Naive B cell (primary cell): ENCODE results near the gene USP27X. TPM values are rescaled to one million over a fixed set of nuclear protein-coding genes. Genes with fewer than 3 reads are reported as not detected.
A peak's percentile ranks its signal among the peaks of the same experiment; 100 is the strongest.

ENCODE experiments used
- ATAC-seq, 2 donors: fragments of 150-1000 bp; cut with Tn5 transposase; 2 replicates each; pipeline ENCODE4 v1.10.0; 2021; ENCODE audit warnings: low read depth in 2 of 2, mild to moderate bottlenecking in 2 of 2, moderate library complexity in 2 of 2
- DNase-seq: peaks from one replicate; pipeline ENCODE4 v3.0.0; 2022
- H3K27ac Mint-ChIP-seq, 6 donors: one replicate each; pipeline ENCODE4 v1.8.0; 2020 to 2022; ENCODE audit warnings: mild to moderate bottlenecking in 6 of 6, mixed read lengths in 6 of 6, moderate library complexity in 5 of 6, inconsistent platforms in 2 of 6
- H3K27me3 Mint-ChIP-seq, 3 donors: one replicate each; pipeline ENCODE4 v1.8.0; 2021 to 2022; ENCODE audit warnings: mixed read lengths in 3 of 3, mild to moderate bottlenecking in 1 of 3
- H3K36me3 Mint-ChIP-seq, 2 donors: one replicate each; pipeline ENCODE4 v1.8.0; 2020 to 2022; ENCODE audit warnings: mixed read lengths in 2 of 2, inconsistent platforms in 1 of 2, mild to moderate bottlenecking in 1 of 2
- H3K4me1 Mint-ChIP-seq, 3 donors: one replicate each; pipeline ENCODE4 v1.8.0; 2020 to 2022; ENCODE audit warnings: mixed read lengths in 3 of 3, inconsistent platforms in 1 of 3, mild to moderate bottlenecking in 1 of 3, moderate library complexity in 1 of 3
- H3K4me3 Mint-ChIP-seq, 8 donors: one replicate each; pipeline ENCODE4 v1.8.0; 2020 to 2022; ENCODE audit warnings: mild to moderate bottlenecking in 8 of 8, mixed read lengths in 8 of 8, moderate library complexity in 8 of 8, inconsistent platforms in 2 of 8
- H3K9me3 Mint-ChIP-seq, 7 donors: one replicate each; pipeline ENCODE4 v1.8.0; 2020 to 2022; ENCODE audit warnings: mixed read lengths in 7 of 7, mild to moderate bottlenecking in 5 of 7, inconsistent platforms in 2 of 7, moderate library complexity in 1 of 7
- polyA plus RNA-seq, 6 donors: library from polyadenylated mRNA; unstranded; fragments of 300-500 nt; fragmentation: Illumina TruSeq; gene quantifications; one replicate each; pipeline ENCODE4 v1.2.3, GENCODE V29; 2021; ENCODE audit warnings: low read depth in 6 of 6

Gene USP27X
- polyA plus RNA-seq, 6 donors from 2014 or later: 0.35 to 1.4 (median 0.71) TPM; not detected in 1

DNA sequence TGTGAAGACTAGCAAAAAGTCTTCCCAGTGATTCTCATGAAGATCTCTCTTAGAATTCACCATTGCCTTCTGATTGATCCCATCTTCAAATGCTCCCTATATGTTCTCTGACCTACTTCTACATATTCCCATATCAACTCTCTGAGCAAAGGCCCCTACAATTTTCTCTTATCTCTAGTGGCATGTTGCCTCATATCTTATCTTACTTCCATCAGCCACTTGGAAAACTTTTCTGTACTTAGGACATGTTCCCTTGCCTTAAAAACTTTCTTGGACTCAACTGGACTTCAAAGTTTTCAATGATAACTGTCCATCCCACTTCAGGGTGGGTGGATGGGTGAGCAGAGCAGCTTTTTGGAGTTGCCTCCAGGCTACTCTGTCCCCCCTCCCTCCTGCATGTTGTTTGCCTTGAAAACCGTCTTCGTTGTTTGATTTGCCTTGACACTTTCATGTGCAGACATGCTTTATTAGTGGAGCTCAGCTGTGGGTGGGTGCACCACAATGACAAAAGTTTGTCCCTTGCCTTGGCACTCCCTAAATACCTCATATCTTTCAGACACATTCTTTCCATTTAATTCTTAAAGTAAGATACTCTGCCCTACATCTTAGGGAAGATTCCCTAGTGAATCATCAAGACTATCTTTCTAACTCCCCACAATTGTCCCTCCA lies 18.3 kb upstream of the USP27X start:
- H3K27ac Mint-ChIP-seq: peak overlapping the region in 1 of 6 donors; percentile 74
- peaks cover 0 to 30% (median 5%) of the 10 kb centered on the region in 3 donors for H3K27me3 Mint-ChIP-seq
- H3K36me3 Mint-ChIP-seq: no peaks in the 10 kb centered on the region
- H3K4me3 Mint-ChIP-seq: no peak overlapping the region
- ATAC-seq (no peak), DNase-seq (no peak)
- H3K9me3 Mint-ChIP-seq: peaks cover 0 to 2% (median 0%) of the 10 kb centered on the region in 7 donors
- H3K4me1 Mint-ChIP-seq: no peaks in the 10 kb centered on the region

DNA sequence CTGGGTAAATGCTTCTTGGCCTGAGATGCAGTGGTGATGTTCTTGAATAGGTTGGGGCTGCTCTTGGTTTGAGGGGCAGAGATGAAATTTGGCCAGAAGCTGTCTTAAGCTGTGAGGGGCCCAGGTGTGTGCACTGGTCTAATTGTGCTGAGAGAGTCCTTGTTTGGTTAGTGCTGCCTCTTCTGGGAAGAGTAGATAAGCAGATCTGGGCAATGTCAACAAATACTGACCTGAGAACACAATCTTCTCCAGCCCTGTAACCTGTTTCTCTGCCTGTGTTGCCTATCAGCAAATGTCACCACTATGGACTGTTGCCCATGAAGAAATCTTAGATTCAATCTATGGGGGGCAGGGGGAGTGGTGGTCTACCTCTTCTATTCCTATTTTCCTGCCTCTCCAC lies 17.2 kb upstream of the USP27X start:
- no peak overlapping the region for H3K27ac Mint-ChIP-seq
- no peaks in the 10 kb centered on the region for H3K36me3 Mint-ChIP-seq
- peaks cover 0 to 2% (median 0%) of the 10 kb centered on the region in 7 donors for H3K9me3 Mint-ChIP-seq
- DNase-seq (no peak), ATAC-seq (no peak)
- no peaks in the 10 kb centered on the region for H3K4me1 Mint-ChIP-seq
- H3K27me3 Mint-ChIP-seq: peaks cover 0 to 30% (median 6%) of the 10 kb centered on the region in 3 donors
- no peak overlapping the region for H3K4me3 Mint-ChIP-seq

- no peaks in the 10 kb centered on the region for H3K36me3 Mint-ChIP-seq
- no peaks in the 10 kb centered on the region for H3K9me3 Mint-ChIP-seq
- peaks cover 3 to 43% (median 16%) of the 10 kb centered on the region in 3 donors for H3K27me3 Mint-ChIP-seq
- H3K4me3 Mint-ChIP-seq: no peak overlapping the region
- DNase-seq: no peak
- peak overlapping the region in 1 of 6 donors; percentile 85 for H3K27ac Mint-ChIP-seq
- no peaks in the 10 kb centered on the region for H3K4me1 Mint-ChIP-seq
- no peak for ATAC-seq
Measured at GRCh38 chrX:49868739-49869138, 10.5 kb upstream of the USP27X start.

DNA sequence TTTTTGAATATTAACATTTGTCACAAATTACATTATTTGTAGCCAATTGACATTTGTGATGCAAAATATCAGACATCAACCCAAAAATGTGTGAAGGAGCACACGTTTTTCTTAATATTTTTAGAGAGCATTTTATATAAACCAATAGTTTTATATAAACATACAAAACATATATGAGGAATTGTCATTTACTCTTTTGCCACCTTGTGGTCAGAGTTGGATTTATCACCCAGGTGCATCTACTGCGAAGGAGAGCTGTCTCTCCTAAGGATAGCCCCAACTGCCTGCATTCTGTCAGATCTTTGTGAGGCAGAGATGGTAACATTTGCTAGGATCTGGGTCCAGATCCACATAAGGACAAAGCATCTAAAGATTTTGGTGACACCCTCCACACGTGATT lies 2.5 kb upstream of the USP27X start:
- ATAC-seq (no peak), DNase-seq (peak; percentile 21)
- Mint-ChIP-seq H3K4me1 (peaks cover 13 to 21% (median 15%) of the 10 kb centered on the region in 3 donors), H3K4me3 (peak overlapping the region in 2 of 8 donors; percentile 43 to 92), H3K27me3 (peaks cover 0 to 5% (median 0%) of the 10 kb centered on the region in 3 donors), H3K36me3 (no peaks in the 10 kb centered on the region), H3K9me3 (no peaks in the 10 kb centered on the region), H3K27ac (peak overlapping the region in 1 of 6 donors; percentile 77)

- peaks cover 13 to 21% (median 19%) of the 10 kb centered on the region in 3 donors for H3K4me1 Mint-ChIP-seq
- no peak for DNase-seq
- H3K27ac Mint-ChIP-seq: peak overlapping the region in 3 of 6 donors; percentile 32 to 73 (median 49)
- H3K4me3 Mint-ChIP-seq: peak overlapping the region in 2 of 8 donors; percentile 12 to 92
- no peaks in the 10 kb centered on the region for H3K9me3 Mint-ChIP-seq
- ATAC-seq: no peak
- no peaks in the 10 kb centered on the region for H3K36me3 Mint-ChIP-seq
- H3K27me3 Mint-ChIP-seq: no peaks in the 10 kb centered on the region
Measured at GRCh38 chrX:49877397-49878101, 1.7 kb upstream of the USP27X start.

DNA sequence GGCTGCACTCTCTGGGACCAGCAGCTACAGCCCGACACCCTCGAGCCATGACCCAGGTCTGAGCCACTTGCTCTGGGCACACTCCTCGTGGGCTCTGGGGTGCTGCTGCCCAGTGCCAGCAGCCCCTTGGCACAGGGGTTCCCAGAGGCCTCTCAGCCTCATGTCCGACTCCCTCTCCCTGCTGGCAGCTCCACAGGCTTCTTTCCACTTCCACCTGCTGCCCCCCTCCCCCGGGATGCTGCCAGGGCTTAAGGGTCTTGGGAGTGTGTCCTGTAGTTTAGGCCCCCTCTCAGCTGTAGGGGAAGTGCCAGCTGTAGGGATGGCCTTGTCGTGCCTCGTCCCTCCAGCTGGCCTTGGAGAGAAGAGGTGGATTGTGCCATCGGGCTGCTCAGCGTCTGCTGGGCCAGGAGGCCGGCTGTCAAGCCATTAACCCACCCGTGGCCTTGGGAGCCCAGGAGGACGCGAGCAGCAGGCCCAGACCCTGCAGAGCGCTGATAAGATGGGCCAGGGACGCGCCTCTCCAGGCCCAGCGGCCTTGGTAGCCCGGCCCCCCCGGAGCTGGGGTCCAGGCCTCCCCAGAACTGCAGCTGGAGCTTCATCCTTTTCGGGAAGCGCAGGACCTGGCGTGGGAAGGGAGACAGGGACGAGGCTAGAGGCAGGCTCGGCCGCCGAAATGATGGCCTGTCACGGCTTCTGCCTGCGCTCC lies 1.0 kb upstream of the USP27X start:
- no peaks in the 10 kb centered on the region for H3K36me3 Mint-ChIP-seq
- DNase-seq (no peak), ATAC-seq (no peak)
- peak overlapping the region in 6 of 8 donors; percentile 75 to 92 (median 84) for H3K4me3 Mint-ChIP-seq
- no peaks in the 10 kb centered on the region for H3K9me3 Mint-ChIP-seq
- H3K27me3 Mint-ChIP-seq: no peaks in the 10 kb centered on the region
- H3K27ac Mint-ChIP-seq: peak overlapping the region in 4 of 6 donors; percentile 20 to 93 (median 78)
- peaks cover 13 to 21% (median 19%) of the 10 kb centered on the region in 3 donors for H3K4me1 Mint-ChIP-seq

- peak overlapping the region in 4 of 6 donors; percentile 41 to 75 (median 66) for H3K27ac Mint-ChIP-seq
Measured at GRCh38 chrX:49879656-49880277, 483 bp downstream of the USP27X start.

DNA sequence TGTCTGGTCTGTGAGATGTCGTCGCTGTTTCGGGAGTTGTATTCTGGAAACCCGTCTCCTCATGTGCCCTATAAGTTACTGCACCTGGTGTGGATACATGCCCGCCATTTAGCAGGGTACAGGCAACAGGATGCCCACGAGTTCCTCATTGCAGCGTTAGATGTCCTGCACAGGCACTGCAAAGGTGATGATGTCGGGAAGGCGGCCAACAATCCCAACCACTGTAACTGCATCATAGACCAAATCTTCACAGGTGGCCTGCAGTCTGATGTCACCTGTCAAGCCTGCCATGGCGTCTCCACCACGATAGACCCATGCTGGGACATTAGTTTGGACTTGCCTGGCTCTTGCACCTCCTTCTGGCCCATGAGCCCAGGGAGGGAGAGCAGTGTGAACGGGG lies 1.4 kb downstream of the USP27X start:
- Mint-ChIP-seq H3K9me3 (peaks cover 0 to 1% (median 0%) of the 10 kb centered on the region in 7 donors), H3K4me3 (peak overlapping the region in 6 of 8 donors; percentile 12 to 91 (median 44)), H3K36me3 (no peaks in the 10 kb centered on the region), H3K27ac (no peak overlapping the region), H3K4me1 (peaks cover 13 to 26% (median 25%) of the 10 kb centered on the region in 3 donors), H3K27me3 (no peaks in the 10 kb centered on the region)
- ATAC-seq (no peak), DNase-seq (no peak)

More at GRCh38 chrX:49879656-49880277, 483 bp downstream of the USP27X start:
- H3K9me3 Mint-ChIP-seq: peaks cover 0 to 1% (median 0%) of the 10 kb centered on the region in 7 donors
- H3K4me1 Mint-ChIP-seq: peaks cover 16 to 26% (median 25%) of the 10 kb centered on the region in 3 donors
- ATAC-seq: peak; percentile 7 to 17
- DNase-seq: no peak
- no peaks in the 10 kb centered on the region for H3K27me3 Mint-ChIP-seq
- H3K4me3 Mint-ChIP-seq: peak overlapping the region; percentile 75 to 92 (median 84)
- H3K36me3 Mint-ChIP-seq: no peaks in the 10 kb centered on the region

GRCh38 chrX:49884290-49884862 lies 5.1 kb downstream of the USP27X start:
- Mint-ChIP-seq H3K27me3 (no peaks in the 10 kb centered on the region), H3K4me3 (peak overlapping the region in 2 of 8 donors; percentile 43 to 70), H3K36me3 (no peaks in the 10 kb centered on the region), H3K9me3 (peaks cover 0 to 1% (median 0%) of the 10 kb centered on the region in 7 donors), H3K4me1 (peaks cover 13 to 19% (median 15%) of the 10 kb centered on the region in 3 donors), H3K27ac (peak overlapping the region in 2 of 6 donors; percentile 66 to 72)
- DNase-seq (peak; percentile 40), ATAC-seq (peak; percentile 30 to 44)

DNA sequence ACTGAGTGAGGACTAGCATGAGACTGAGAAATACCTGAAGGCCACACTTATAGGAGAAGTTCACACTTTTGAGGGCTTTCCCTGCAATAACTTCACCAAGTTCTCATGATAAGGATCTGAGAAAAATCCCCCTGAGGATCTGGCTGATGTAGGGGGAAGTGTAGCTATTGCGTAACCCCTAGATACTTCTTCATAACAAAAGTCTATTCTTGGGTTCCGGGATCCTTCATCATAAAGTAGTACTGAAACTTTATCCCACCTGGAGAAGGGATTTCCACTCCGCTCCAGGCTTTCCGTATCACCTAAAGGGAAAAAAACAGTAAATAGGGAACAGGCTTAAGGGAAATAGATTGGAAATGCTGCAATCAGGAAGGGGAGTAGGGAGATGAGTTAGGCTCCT lies 13.3 kb downstream of the USP27X start:
- Mint-ChIP-seq H3K4me1 (no peaks in the 10 kb centered on the region), H3K36me3 (peaks cover 0 to 10% of the 10 kb centered on the region in 2 donors), H3K4me3 (no peak overlapping the region), H3K27me3 (peaks cover 10 to 19% (median 14%) of the 10 kb centered on the region in 3 donors), H3K27ac (no peak overlapping the region), H3K9me3 (peaks cover 8 to 23% (median 11%) of the 10 kb centered on the region in 7 donors)
- no peak for DNase-seq
- ATAC-seq: no peak

- Mint-ChIP-seq H3K4me3 (no peak overlapping the region), H3K27me3 (peaks cover 14 to 51% (median 30%) of the 10 kb centered on the region in 3 donors), H3K4me1 (no peaks in the 10 kb centered on the region), H3K9me3 (peaks cover 8 to 26% (median 20%) of the 10 kb centered on the region in 7 donors), H3K36me3 (peaks cover 0 to 18% of the 10 kb centered on the region in 2 donors), H3K27ac (peak overlapping the region in 1 of 6 donors; percentile 39)
- no peak for ATAC-seq
- DNase-seq: no peak
Measured at GRCh38 chrX:49896951-49897350, 17.7 kb downstream of the USP27X start.

DNA sequence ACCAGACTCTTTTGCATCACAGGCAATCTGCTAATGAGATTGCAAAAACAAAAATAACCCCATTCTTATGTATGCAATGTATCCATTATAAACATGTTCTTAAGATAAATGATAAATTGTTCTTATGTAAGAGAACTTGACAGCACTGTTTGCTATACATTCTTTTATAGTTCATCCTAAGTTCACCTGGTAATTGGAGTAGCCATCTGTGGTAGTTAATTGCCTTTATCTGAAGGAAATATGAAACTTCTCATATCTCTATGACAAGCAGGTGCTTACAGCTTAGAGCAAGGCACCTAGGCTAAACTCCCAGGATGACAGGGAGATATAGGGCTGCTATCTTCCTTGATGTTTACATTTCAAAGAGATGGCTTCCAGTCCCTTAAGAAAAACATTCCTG lies 21.8 kb downstream of the USP27X start:
- ATAC-seq (no peak), DNase-seq (no peak)
- H3K36me3 Mint-ChIP-seq: peaks cover 0 to 18% of the 10 kb centered on the region in 2 donors
- peaks cover 14 to 55% (median 27%) of the 10 kb centered on the region in 3 donors for H3K27me3 Mint-ChIP-seq
- no peak overlapping the region for H3K4me3 Mint-ChIP-seq
- no peak overlapping the region for H3K27ac Mint-ChIP-seq
- peaks cover 8 to 20% (median 18%) of the 10 kb centered on the region in 7 donors for H3K9me3 Mint-ChIP-seq
- no peaks in the 10 kb centered on the region for H3K4me1 Mint-ChIP-seq
